Ovary (tissue), 3 donors: Measurements from ENCODE around the gene SRL.

Source experiments
- EP300 ChIP-seq: sonication (generic); formaldehyde crosslinking; IDR thresholded peaks from one replicate; pipeline ENCODE4 v1.6.1; 2017; ENCODE audit warnings: antibody characterized with exemption
- POLR2A ChIP-seq: fragments of 450-650 bp; IDR thresholded peaks from one replicate; pipeline ENCODE4 v1.6.1; 2017; ENCODE audit warnings: antibody characterized with exemption, mild to moderate bottlenecking, moderate library complexity
- TF ChIP-seq, protein P1 (sequence below), 3 donors: fragments of 450-650 bp in 2 of 3; fragments of 200-600 bp in 1 of 3; IDR thresholded peaks; one replicate each; pipeline versions ENCODE4 v1.5.1 to v1.8.0; 2016 to 2022; ENCODE audit warnings: antibody characterized with exemption in 3 of 3, mild to moderate bottlenecking in 1 of 3
- donor health status: DM: no; HTN: no; CAD: no.

DNA sequence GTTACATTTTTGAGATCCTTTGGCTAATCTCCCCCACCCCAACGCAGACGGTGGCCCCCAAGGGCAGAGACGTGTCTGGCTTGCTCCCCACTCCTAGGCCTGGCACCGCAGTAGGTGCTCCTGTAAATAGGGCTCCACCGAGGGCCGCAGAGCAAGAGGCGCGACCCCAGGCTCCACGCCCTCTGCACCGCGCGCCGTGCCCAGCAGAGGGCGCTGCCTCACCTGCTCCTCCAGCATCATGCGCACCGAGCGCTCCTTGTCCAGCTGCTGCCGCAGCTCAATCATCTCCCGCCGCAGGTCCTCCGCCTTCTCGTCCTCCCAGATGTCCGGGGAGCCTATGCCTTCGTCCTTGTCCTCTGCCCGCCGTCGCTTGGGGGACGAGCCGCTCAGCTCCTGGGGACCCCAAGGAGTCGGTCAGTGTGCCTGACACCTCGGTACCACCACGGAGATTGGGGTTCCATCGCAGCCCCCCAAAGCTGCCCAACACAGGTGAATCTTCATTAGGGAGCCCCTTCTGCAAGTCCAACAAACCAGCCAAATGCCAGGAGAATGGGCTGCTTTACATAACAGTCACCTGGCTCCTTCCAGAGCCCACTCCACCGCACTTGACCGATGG lies 19.8 kb upstream of the SRL start:
- TF ChIP-seq, protein P1, sequence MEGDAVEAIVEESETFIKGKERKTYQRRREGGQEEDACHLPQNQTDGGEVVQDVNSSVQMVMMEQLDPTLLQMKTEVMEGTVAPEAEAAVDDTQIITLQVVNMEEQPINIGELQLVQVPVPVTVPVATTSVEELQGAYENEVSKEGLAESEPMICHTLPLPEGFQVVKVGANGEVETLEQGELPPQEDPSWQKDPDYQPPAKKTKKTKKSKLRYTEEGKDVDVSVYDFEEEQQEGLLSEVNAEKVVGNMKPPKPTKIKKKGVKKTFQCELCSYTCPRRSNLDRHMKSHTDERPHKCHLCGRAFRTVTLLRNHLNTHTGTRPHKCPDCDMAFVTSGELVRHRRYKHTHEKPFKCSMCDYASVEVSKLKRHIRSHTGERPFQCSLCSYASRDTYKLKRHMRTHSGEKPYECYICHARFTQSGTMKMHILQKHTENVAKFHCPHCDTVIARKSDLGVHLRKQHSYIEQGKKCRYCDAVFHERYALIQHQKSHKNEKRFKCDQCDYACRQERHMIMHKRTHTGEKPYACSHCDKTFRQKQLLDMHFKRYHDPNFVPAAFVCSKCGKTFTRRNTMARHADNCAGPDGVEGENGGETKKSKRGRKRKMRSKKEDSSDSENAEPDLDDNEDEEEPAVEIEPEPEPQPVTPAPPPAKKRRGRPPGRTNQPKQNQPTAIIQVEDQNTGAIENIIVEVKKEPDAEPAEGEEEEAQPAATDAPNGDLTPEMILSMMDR (IDR thresholded peaks at IDR 0.05) = peak; percentile 42 to 58 (median 58)
- TF ChIP-seq POLR2A (no peak), EP300 (no peak)
